Keratinocyte (primary cell): ENCODE results near the gene ARID3A. TPM values are rescaled to one million over a fixed set of nuclear protein-coding genes. Genes with fewer than 3 reads are reported as not detected.

Experiments
- DNase-seq: peaks from one replicate; pipeline ENCODE4 v3.0.0-alpha.2; 2011; ENCODE audit warnings: low read depth, missing footprints, low spot score
- FAIRE-seq: peaks from 2 replicates; lab custom pipeline; 2011; peaks lifted over from hg19 to GRCh38; lab: Jason Lieb, UNC
- H2AFZ ChIP-seq: 2 replicates; pipeline ENCODE4 v1.6.0; 2012; ENCODE audit warnings: low read length, control low read depth, inconsistent platforms; ENCODE audit not compliant: control insufficient read depth
- H3K27ac ChIP-seq: 2 replicates; pipeline ENCODE4 v1.5.1; 2011; ENCODE audit warnings: low read length; ENCODE audit not compliant: control insufficient read depth, insufficient read depth
- H3K27me3 ChIP-seq: 3 replicates; pipeline ENCODE4 v1.6.0; 2011; ENCODE audit warnings: low read length; ENCODE audit not compliant: control insufficient read depth, insufficient read depth; ENCODE audit errors: extremely low read depth
- H3K36me3 ChIP-seq, 2 experiments: 2 replicates in 1 of 2; 3 replicates in 1 of 2; pipeline ENCODE4 v1.5.1; 2011; ENCODE audit warnings: low read length in 2 of 2, mild to moderate bottlenecking in 1 of 2; ENCODE audit not compliant: control insufficient read depth in 2 of 2, insufficient read depth in 2 of 2; ENCODE audit errors: extremely low read depth in 1 of 2
- H3K4me1 ChIP-seq: 3 replicates; pipeline ENCODE4 v1.5.1; 2011; ENCODE audit warnings: low read length; ENCODE audit not compliant: control insufficient read depth, insufficient read depth; ENCODE audit errors: extremely low read depth
- H3K4me2 ChIP-seq: 3 replicates; pipeline ENCODE4 v1.6.0; 2011; ENCODE audit warnings: low read depth, low read length; ENCODE audit not compliant: control insufficient read depth, insufficient read depth; ENCODE audit errors: extremely low read depth
- H3K4me3 ChIP-seq, 3 experiments: fragments of 200-600 bp in 1 of 3; sonication (generic) in 1 of 3; 2 replicates in 2 of 3; 3 replicates in 1 of 3; pipeline ENCODE4 v1.5.1; 2011 to 2016; ENCODE audit warnings: low read length in 3 of 3, mild to moderate bottlenecking in 3 of 3, control low read depth in 2 of 3, inconsistent platforms in 1 of 3, low read depth in 1 of 3, mixed read lengths in 1 of 3, mixed run types in 1 of 3, moderate library complexity in 1 of 3; ENCODE audit not compliant: control insufficient read depth in 2 of 3, insufficient read depth in 2 of 3; ENCODE audit errors: extremely low read depth in 1 of 3
- H3K79me2 ChIP-seq: 2 replicates; pipeline ENCODE4 v1.6.0; 2012; ENCODE audit warnings: low read length; ENCODE audit not compliant: control insufficient read depth, insufficient read depth
- H3K9ac ChIP-seq: 3 replicates; pipeline ENCODE4 v1.6.0; 2011; ENCODE audit warnings: low read length; ENCODE audit not compliant: control insufficient read depth, insufficient read depth; ENCODE audit errors: extremely low read depth
- H3K9me1 ChIP-seq: 3 replicates; pipeline ENCODE4 v1.6.0; 2011; ENCODE audit warnings: low read length; ENCODE audit not compliant: control insufficient read depth, insufficient read depth; ENCODE audit errors: extremely low read depth
- H3K9me3 ChIP-seq: 2 replicates; pipeline ENCODE4 v1.5.1; 2012; ENCODE audit warnings: low read depth, low read length; ENCODE audit not compliant: control insufficient read depth
- H4K20me1 ChIP-seq: 3 replicates; pipeline ENCODE4 v1.6.0; 2011; ENCODE audit warnings: low read length; ENCODE audit not compliant: control insufficient read depth, insufficient read depth; ENCODE audit errors: extremely low read depth
- CTCF ChIP-seq, 3 experiments: IDR thresholded peaks in 1 of 3; conservative IDR thresholded peaks in 1 of 3; optimal IDR thresholded peaks in 1 of 3; 2 replicates in 2 of 3; 3 replicates in 1 of 3; pipeline versions ENCODE3 to v1.5.1; 2011; ENCODE audit warnings: low read length in 3 of 3, mild to moderate bottlenecking in 3 of 3, moderate library complexity in 2 of 3, control low read depth in 1 of 3, inconsistent platforms in 1 of 3; ENCODE audit not compliant: insufficient read depth in 2 of 3; ENCODE audit errors: extremely low read depth in 1 of 3
- EZH2 ChIP-seq: IDR thresholded peaks from one replicate; pipeline ENCODE4 v1.6.1; 2012; ENCODE audit warnings: inconsistent platforms, mild to moderate bottlenecking, low read length, moderate library complexity
- dilution Hi-C: fragments of 300-500 bp; cut with MboI; formaldehyde crosslinking; loops from one replicate; pipeline ENCODE4 v1.7.0; 2020; ENCODE audit warnings: low sequenced_read_pairs; ENCODE audit not compliant: extremely low pct_ligation_motif_present
- polyA plus RNA-seq, 5 experiments: library from polyadenylated mRNA; depleted of rRNA in 3 of 5; stranded (reverse) in 3 of 5; stranded (forward) in 1 of 5; unstranded in 1 of 5; fragments of >200 nt; gene quantifications; 1 replicate in 1 of 5; 2 replicates in 3 of 5; 3 replicates in 1 of 5; pipeline versions ENCODE4 v1.2.1 to v1.2.3, GENCODE V29; 2011 to 2012; ENCODE audit warnings: missing spikeins in 2 of 5, low read depth in 1 of 5, low replicate concordance in 1 of 5

The ARID3A gene
- polyA plus RNA-seq, 1 donor (not counting 4 experiments of a cell fraction or from before 2014, with no cell fraction given) = 2.6 TPM

GRCh38 chr19:1003283-1003682 lies 77.4 kb downstream of the ARID3A start:
- dilution Hi-C loops = no loop called here
- H3K79me2 ChIP-seq = no peaks in the 10 kb centered on the region
- DNase-seq (no peak), FAIRE-seq (no peak)
- no peaks in the 10 kb centered on the region for H3K9me1 ChIP-seq
- no peaks in the 10 kb centered on the region for H3K36me3 ChIP-seq
- no peak overlapping the region for H3K9ac ChIP-seq
- H3K27ac ChIP-seq = no peak overlapping the region
- no peak overlapping the region for H3K4me2 ChIP-seq
- no peak overlapping the region for H2AFZ ChIP-seq
- H3K27me3 ChIP-seq = peaks cover 35% of the 10 kb centered on the region
- H3K4me1 ChIP-seq = no peaks in the 10 kb centered on the region
- no peak overlapping the region for H3K4me3 ChIP-seq
- H3K9me3 ChIP-seq = no peaks in the 10 kb centered on the region
- peaks cover 3% of the 10 kb centered on the region for H4K20me1 ChIP-seq
- TF ChIP-seq EZH2 = no peak
- TF ChIP-seq CTCF (optimal IDR thresholded peaks at IDR 0.05 in 1 of 3, IDR thresholded peaks at IDR 0.05 in 1 of 3, conservative IDR thresholded peaks at IDR 0.05 in 1 of 3; ENCODE audit: extremely low read depth in 1 of 3, insufficient read depth in 2 of 3, low read length in 3 of 3) = no peak

- FAIRE-seq (no peak), DNase-seq (no peak)
- Histone ChIP-seq H4K20me1 (no peaks in the 10 kb centered on the region), H3K27ac (no peak overlapping the region), H3K4me1 (no peaks in the 10 kb centered on the region), H3K9ac (no peak overlapping the region), H3K9me1 (no peaks in the 10 kb centered on the region), H2AFZ (no peak overlapping the region), H3K36me3 (peaks cover 0 to 3% of the 10 kb centered on the region in 2 experiments), H3K4me3 (no peak overlapping the region), H3K79me2 (no peaks in the 10 kb centered on the region), H3K4me2 (no peak overlapping the region), H3K9me3 (no peaks in the 10 kb centered on the region), H3K27me3 (peaks cover 24% of the 10 kb centered on the region)
- dilution Hi-C loops = no loop called here
- TF ChIP-seq EZH2 (no peak), CTCF (optimal IDR thresholded peaks at IDR 0.05 in 1 of 3, IDR thresholded peaks at IDR 0.05 in 1 of 3, conservative IDR thresholded peaks at IDR 0.05 in 1 of 3; ENCODE audit: extremely low read depth in 1 of 3, insufficient read depth in 2 of 3, low read length in 3 of 3) (no peak)
Measured at GRCh38 chr19:1004204-1004802, 78.5 kb downstream of the ARID3A start.
